AG09309 (cell line): ENCODE measurements around the gene RBP5.

Source experiments
- DNase-seq: peaks from one replicate; pipeline ENCODE4 v3.0.0-alpha.2; 2010; ENCODE audit warnings: low read depth
- H3K4me3 ChIP-seq: 2 replicates; pipeline ENCODE4 v1.5.1; 2011; ENCODE audit warnings: mild to moderate bottlenecking, low read depth, low read length, moderate library complexity; ENCODE audit not compliant: control insufficient read depth
- TF ChIP-seq, protein P1 (sequence below): IDR thresholded peaks from 2 replicates; pipeline ENCODE4 v1.5.1; 2011; ENCODE audit warnings: mild to moderate bottlenecking, low read depth, low read length, inconsistent platforms; ENCODE audit not compliant: insufficient read depth, control insufficient read depth; ENCODE audit errors: missing control alignments

The RBP5 gene

DNA sequence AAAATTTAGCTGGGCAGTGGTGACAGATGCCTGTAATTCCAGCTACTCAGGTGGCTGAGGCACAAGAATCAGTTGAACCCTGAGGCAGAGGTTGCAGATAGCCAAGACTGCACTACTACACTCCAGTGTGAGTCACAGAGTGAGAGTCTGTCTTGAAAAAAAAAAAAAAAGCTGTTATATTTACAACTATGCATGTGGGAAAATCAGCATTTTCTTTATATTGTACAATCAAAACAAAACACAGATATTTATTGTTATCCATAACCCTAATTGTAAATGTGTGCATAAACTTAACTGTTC is 48.9 kb downstream of the RBP5 start:
- TF ChIP-seq, protein P1, sequence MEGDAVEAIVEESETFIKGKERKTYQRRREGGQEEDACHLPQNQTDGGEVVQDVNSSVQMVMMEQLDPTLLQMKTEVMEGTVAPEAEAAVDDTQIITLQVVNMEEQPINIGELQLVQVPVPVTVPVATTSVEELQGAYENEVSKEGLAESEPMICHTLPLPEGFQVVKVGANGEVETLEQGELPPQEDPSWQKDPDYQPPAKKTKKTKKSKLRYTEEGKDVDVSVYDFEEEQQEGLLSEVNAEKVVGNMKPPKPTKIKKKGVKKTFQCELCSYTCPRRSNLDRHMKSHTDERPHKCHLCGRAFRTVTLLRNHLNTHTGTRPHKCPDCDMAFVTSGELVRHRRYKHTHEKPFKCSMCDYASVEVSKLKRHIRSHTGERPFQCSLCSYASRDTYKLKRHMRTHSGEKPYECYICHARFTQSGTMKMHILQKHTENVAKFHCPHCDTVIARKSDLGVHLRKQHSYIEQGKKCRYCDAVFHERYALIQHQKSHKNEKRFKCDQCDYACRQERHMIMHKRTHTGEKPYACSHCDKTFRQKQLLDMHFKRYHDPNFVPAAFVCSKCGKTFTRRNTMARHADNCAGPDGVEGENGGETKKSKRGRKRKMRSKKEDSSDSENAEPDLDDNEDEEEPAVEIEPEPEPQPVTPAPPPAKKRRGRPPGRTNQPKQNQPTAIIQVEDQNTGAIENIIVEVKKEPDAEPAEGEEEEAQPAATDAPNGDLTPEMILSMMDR: no peak
- no peak for DNase-seq
- no peak overlapping the region for H3K4me3 ChIP-seq

DNA sequence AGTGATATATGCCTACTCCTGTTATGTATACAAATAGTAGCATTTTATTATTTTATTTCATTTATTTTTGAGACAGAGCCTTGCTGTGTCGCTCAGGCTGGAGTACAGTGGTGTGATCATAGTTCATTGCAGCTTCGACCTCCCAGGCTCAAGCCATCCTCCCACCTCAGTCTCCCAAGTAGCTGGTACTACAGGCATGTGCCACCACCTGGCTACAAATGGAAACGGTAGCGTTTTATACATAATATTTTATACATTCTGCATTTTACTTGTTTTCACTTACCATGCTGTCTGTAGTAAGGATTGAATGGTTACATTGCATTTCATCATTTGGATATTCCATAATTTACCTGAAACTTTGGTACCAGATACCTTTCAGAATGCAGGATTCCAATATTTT is 50.5 kb downstream of the RBP5 start:
- no peak for DNase-seq
- TF ChIP-seq, protein P1: no peak
- H3K4me3 ChIP-seq: no peak overlapping the region

DNA sequence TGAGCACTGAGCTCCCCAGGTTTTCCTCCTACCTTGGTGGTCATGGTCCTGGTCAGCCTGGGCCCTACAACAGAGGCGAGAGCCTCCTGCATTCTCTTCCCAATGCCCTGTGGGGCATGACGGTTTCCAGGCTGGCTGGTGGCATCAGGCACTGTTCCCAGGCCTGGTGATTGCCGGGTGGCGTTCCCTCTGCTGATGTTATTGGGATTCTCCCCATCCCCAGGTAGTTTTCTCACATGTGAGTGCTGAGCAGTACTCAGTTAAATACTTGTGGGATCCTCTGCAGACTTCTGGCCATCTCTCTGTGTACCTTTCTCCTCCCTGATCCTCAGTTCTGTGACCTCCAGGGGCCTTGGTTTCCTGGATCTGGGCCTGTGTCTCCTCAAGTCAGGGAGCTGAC is 52.2 kb downstream of the RBP5 start:
- H3K4me3 ChIP-seq: no peak overlapping the region
- DNase-seq: no peak
- TF ChIP-seq, protein P1: no peak

GRCh38 chr12:7075939-7076338 is 52.8 kb downstream of the RBP5 start:
- TF ChIP-seq, protein P1: no peak

DNA sequence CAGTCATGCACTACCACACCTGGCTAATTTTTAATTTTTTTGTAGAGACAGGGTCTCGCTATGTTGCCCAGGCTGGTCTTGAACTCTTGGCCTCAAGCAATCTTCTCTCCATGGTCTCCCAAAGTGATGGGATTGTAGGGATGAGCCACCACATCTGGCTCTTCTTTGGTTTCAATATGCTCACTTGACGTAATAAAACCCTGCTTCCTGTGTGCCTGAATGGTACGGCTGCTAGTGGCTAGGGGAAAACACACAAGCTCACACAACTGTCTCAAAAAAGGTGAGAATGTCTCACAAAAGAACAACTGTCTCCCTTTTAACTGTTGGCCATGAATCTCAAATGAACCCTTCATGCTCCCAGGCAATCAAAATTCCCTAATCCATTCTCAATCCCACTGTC is 53.2 kb downstream of the RBP5 start:
- no peak for DNase-seq
- no peak overlapping the region for H3K4me3 ChIP-seq
- TF ChIP-seq, protein P1: no peak

More at GRCh38 chr12:7075939-7076338, 52.8 kb downstream of the RBP5 start:
- H3K4me3 ChIP-seq: no peak overlapping the region
- peak; percentile 68 for DNase-seq

- TF ChIP-seq, protein P1: no peak
- no peak for DNase-seq
- no peak overlapping the region for H3K4me3 ChIP-seq
Observed at GRCh38 chr12:7073946-7074345, 54.7 kb downstream of the RBP5 start.
